ENCODE measurements around the gene HSD3B7.

Gene HSD3B7

GRCh38 chr16:30956601-30957455, 28.2 kb upstream of the HSD3B7 start:
- peak; percentile 85 to 89 for DNase-seq (ENCODE audit: low read depth in 2 of 2)

GRCh38 chr16:30957456-30958174, 27.4 kb upstream of the HSD3B7 start, which contains the start of gene SETD1A:
Gene SETD1A (plus strand): TSS chr16:30957754. CDS start chr16:30958732, 978 bp downstream.
- peak; percentile 94 for DNase-seq (ENCODE audit: low read depth in 2 of 2)

- peak in 1 of 2 donors; percentile 17 for DNase-seq (ENCODE audit: low read depth in 2 of 2)
Observed at GRCh38 chr16:30958175-30959079, 26.6 kb upstream of the HSD3B7 start.

- DNase-seq (ENCODE audit: low read depth in 2 of 2), result no peak
Observed at GRCh38 chr16:30961384-30961783, 23.6 kb upstream of the HSD3B7 start.

GRCh38 chr16:30963925-30964511, 21.0 kb upstream of the HSD3B7 start:
- no peak for DNase-seq (ENCODE audit: low read depth in 2 of 2)

GRCh38 chr16:30964574-30965226, 20.3 kb upstream of the HSD3B7 start:
- no peak for DNase-seq (ENCODE audit: low read depth in 2 of 2)

GRCh38 chr16:30965436-30965835, 19.6 kb upstream of the HSD3B7 start:
- no peak for DNase-seq (ENCODE audit: low read depth in 2 of 2)

- DNase-seq (ENCODE audit: low read depth in 2 of 2), result no peak
Observed at GRCh38 chr16:30966033-30966619, 18.9 kb upstream of the HSD3B7 start.

GRCh38 chr16:30967795-30968194, 17.2 kb upstream of the HSD3B7 start:
- DNase-seq (ENCODE audit: low read depth in 2 of 2), result no peak

- no peak for DNase-seq (ENCODE audit: low read depth in 2 of 2)
Observed at GRCh38 chr16:30969246-30969842, 15.7 kb upstream of the HSD3B7 start.

GRCh38 chr16:30971298-30971697, 13.7 kb upstream of the HSD3B7 start:
- DNase-seq (ENCODE audit: low read depth in 2 of 2), result no peak

- no peak for DNase-seq (ENCODE audit: low read depth in 2 of 2)
Observed at GRCh38 chr16:30972872-30973271, 12.1 kb upstream of the HSD3B7 start.

- DNase-seq (ENCODE audit: low read depth in 2 of 2), result no peak
Observed at GRCh38 chr16:30974348-30974747, 10.7 kb upstream of the HSD3B7 start.

- no peak for DNase-seq (ENCODE audit: low read depth in 2 of 2)
Observed at GRCh38 chr16:30976486-30976885, 8.5 kb upstream of the HSD3B7 start.

- no peak for DNase-seq (ENCODE audit: low read depth in 2 of 2)
Observed at GRCh38 chr16:30977502-30977901, 7.5 kb upstream of the HSD3B7 start.

GRCh38 chr16:30979170-30980022, 5.6 kb upstream of the HSD3B7 start:
- DNase-seq (ENCODE audit: low read depth in 2 of 2), result no peak

GRCh38 chr16:30980023-30980371, 5.0 kb upstream of the HSD3B7 start:
- DNase-seq (ENCODE audit: low read depth in 2 of 2), result no peak

GRCh38 chr16:30980434-30980833, 4.6 kb upstream of the HSD3B7 start:
- DNase-seq (ENCODE audit: low read depth in 2 of 2), result no peak

GRCh38 chr16:30980959-30981358, 4.0 kb upstream of the HSD3B7 start:
- no peak for DNase-seq (ENCODE audit: low read depth in 2 of 2)
